ENCODE results near the gene FAM118A. TPM values are rescaled to one million over a fixed set of nuclear protein-coding genes. Genes with fewer than 3 reads are reported as not detected.

The FAM118A gene
- polyA plus RNA-seq, 1 donor (not counting 4 experiments of a cell fraction or from before 2014, with no cell fraction given) = 31.1 TPM

DNA sequence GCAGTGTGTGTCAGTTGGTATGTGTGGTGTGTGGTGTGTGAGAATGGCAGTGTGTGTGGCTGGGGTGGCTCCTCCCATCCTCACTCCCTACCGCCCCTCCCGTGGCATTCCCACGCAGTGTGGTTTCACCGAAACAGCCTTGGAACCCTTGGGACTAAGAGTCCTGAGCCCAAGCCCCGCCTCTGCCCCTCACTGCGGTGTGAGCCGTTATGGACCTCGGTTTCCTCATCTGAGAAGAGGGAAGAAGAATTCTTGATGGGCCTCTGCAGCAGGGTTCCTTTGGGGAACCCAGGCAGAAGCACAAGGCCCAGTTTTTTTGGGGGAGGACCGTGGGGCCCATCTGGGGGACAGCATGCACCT, 17.8 kb upstream of the FAM118A start:
- Histone ChIP-seq H4K20me1 (ENCODE audit: control insufficient read depth, extremely low read depth, insufficient read depth, low read length) (no peaks in the 10 kb centered on the region), H3K4me3 (ENCODE audit: control insufficient read depth in 2 of 3, extremely low read depth in 1 of 3, insufficient read depth in 2 of 3, low read depth in 1 of 3, low read length in 3 of 3) (no peak overlapping the region), H3K9me1 (ENCODE audit: control insufficient read depth, extremely low read depth, insufficient read depth, low read length) (no peaks in the 10 kb centered on the region), H3K9me3 (ENCODE audit: control insufficient read depth, low read depth, low read length) (no peaks in the 10 kb centered on the region), H3K9ac (ENCODE audit: control insufficient read depth, extremely low read depth, insufficient read depth, low read length) (no peak overlapping the region), H3K27ac (ENCODE audit: control insufficient read depth, insufficient read depth, low read length) (no peak overlapping the region), H3K27me3 (ENCODE audit: control insufficient read depth, extremely low read depth, insufficient read depth, low read length) (peaks cover 22% of the 10 kb centered on the region), H3K79me2 (ENCODE audit: control insufficient read depth, insufficient read depth, low read length) (no peaks in the 10 kb centered on the region), H3K4me2 (ENCODE audit: control insufficient read depth, extremely low read depth, insufficient read depth, low read depth, low read length) (no peak overlapping the region), H2AFZ (ENCODE audit: control insufficient read depth, low read length) (no peak overlapping the region), H3K36me3 (ENCODE audit: control insufficient read depth in 2 of 2, extremely low read depth in 1 of 2, insufficient read depth in 2 of 2, low read length in 2 of 2) (no peaks in the 10 kb centered on the region), H3K4me1 (ENCODE audit: control insufficient read depth, extremely low read depth, insufficient read depth, low read length) (peaks cover 3% of the 10 kb centered on the region)
- TF ChIP-seq EZH2 (IDR thresholded peaks at IDR 0.05; ENCODE audit: low read length) (no peak), CTCF (optimal IDR thresholded peaks at IDR 0.05 in 1 of 3, IDR thresholded peaks at IDR 0.05 in 1 of 3, conservative IDR thresholded peaks at IDR 0.05 in 1 of 3; ENCODE audit: extremely low read depth in 1 of 3, insufficient read depth in 2 of 3, low read length in 3 of 3) (no peak)
- no peak for FAIRE-seq
- no peak for DNase-seq (ENCODE audit: low read depth, low spot score)
- dilution Hi-C loops (cut with MboI; ENCODE audit: extremely low pct_ligation_motif_present, low sequenced_read_pairs) = no loop called here

- Histone ChIP-seq H3K4me3 (ENCODE audit: control insufficient read depth in 2 of 3, extremely low read depth in 1 of 3, insufficient read depth in 2 of 3, low read depth in 1 of 3, low read length in 3 of 3) (no peak overlapping the region), H3K9ac (ENCODE audit: control insufficient read depth, extremely low read depth, insufficient read depth, low read length) (no peak overlapping the region), H3K27me3 (ENCODE audit: control insufficient read depth, extremely low read depth, insufficient read depth, low read length) (peaks cover 22% of the 10 kb centered on the region), H3K9me3 (ENCODE audit: control insufficient read depth, low read depth, low read length) (no peaks in the 10 kb centered on the region), H3K79me2 (ENCODE audit: control insufficient read depth, insufficient read depth, low read length) (no peaks in the 10 kb centered on the region), H3K36me3 (ENCODE audit: control insufficient read depth in 2 of 2, extremely low read depth in 1 of 2, insufficient read depth in 2 of 2, low read length in 2 of 2) (no peaks in the 10 kb centered on the region), H3K4me1 (ENCODE audit: control insufficient read depth, extremely low read depth, insufficient read depth, low read length) (peaks cover 3% of the 10 kb centered on the region), H4K20me1 (ENCODE audit: control insufficient read depth, extremely low read depth, insufficient read depth, low read length) (no peaks in the 10 kb centered on the region), H3K27ac (ENCODE audit: control insufficient read depth, insufficient read depth, low read length) (no peak overlapping the region), H2AFZ (ENCODE audit: control insufficient read depth, low read length) (peak overlapping the region; percentile 16), H3K9me1 (ENCODE audit: control insufficient read depth, extremely low read depth, insufficient read depth, low read length) (no peaks in the 10 kb centered on the region), H3K4me2 (ENCODE audit: control insufficient read depth, extremely low read depth, insufficient read depth, low read depth, low read length) (peak overlapping the region; percentile 19)
- TF ChIP-seq EZH2 (IDR thresholded peaks at IDR 0.05; ENCODE audit: low read length) = no peak
- no peak for TF ChIP-seq CTCF (optimal IDR thresholded peaks at IDR 0.05 in 1 of 3, IDR thresholded peaks at IDR 0.05 in 1 of 3, conservative IDR thresholded peaks at IDR 0.05 in 1 of 3; ENCODE audit: extremely low read depth in 1 of 3, insufficient read depth in 2 of 3, low read length in 3 of 3)
- FAIRE-seq (no peak), DNase-seq (ENCODE audit: low read depth, low spot score) (no peak)
- dilution Hi-C loops (cut with MboI; ENCODE audit: extremely low pct_ligation_motif_present, low sequenced_read_pairs) = no loop called here
These were observed 16.8 kb upstream of the FAM118A start for GRCh38 chr22:45292731-45293442.

Measured in keratinocyte (primary cell).